H1 (cell line): ENCODE results near the gene BRD8.

Experiments used
- ATF2 ChIP-seq: IDR thresholded peaks from 2 replicates; pipeline ENCODE4 v1.6.1; 2012; ENCODE audit warnings: low read length, inconsistent platforms
- CEBPB ChIP-seq: IDR thresholded peaks from 2 replicates; pipeline ENCODE4 v1.6.1; 2012; ENCODE audit warnings: low read depth, low read length
- CTCF ChIP-seq, 3 experiments: IDR thresholded peaks; 1 replicate in 2 of 3; 2 replicates in 1 of 3; pipeline versions ENCODE4 v1.5.1 to v1.6.1; 2011; ENCODE audit warnings: low read length in 3 of 3, mild to moderate bottlenecking in 3 of 3, inconsistent platforms in 2 of 3, low read depth in 1 of 3, moderate library complexity in 1 of 3; ENCODE audit not compliant: insufficient read depth in 1 of 3; ENCODE audit errors: control extremely low read depth in 1 of 3
- EP300 ChIP-seq, 2 experiments: IDR thresholded peaks; 1 replicate in 1 of 2; 2 replicates in 1 of 2; pipeline ENCODE4 v1.6.1; 2011 to 2012; ENCODE audit warnings: low read depth in 2 of 2, low read length in 2 of 2, mild to moderate bottlenecking in 2 of 2, borderline replicate concordance in 1 of 2, inconsistent platforms in 1 of 2, moderate library complexity in 1 of 2
- EZH2 ChIP-seq: fragments of 200-600 bp; sonication (generic); IDR thresholded peaks from 2 replicates; pipeline ENCODE4 v1.7.1; 2012; ENCODE audit warnings: low read depth, mild to moderate bottlenecking, moderate library complexity, low read length, inconsistent platforms; ENCODE audit not compliant: severe bottlenecking
- HDAC6 ChIP-seq: IDR thresholded peaks from one replicate; pipeline ENCODE4 v1.7.1; 2012; ENCODE audit warnings: low read depth, mild to moderate bottlenecking, inconsistent platforms, low read length, moderate library complexity
- MAX ChIP-seq: IDR thresholded peaks from 2 replicates; pipeline ENCODE4 v1.6.1; 2012; ENCODE audit warnings: inconsistent platforms
- NRF1 ChIP-seq: IDR thresholded peaks from 2 replicates; pipeline ENCODE4 v1.6.1; 2011; ENCODE audit warnings: mild to moderate bottlenecking, low read depth, low read length, improper control_type of control experiment
- POLR2A ChIP-seq, 2 experiments: IDR thresholded peaks; 1 replicate in 1 of 2; 2 replicates in 1 of 2; pipeline ENCODE4 v1.6.1; 2011; ENCODE audit warnings: low read depth in 2 of 2, low read length in 2 of 2, mild to moderate bottlenecking in 2 of 2; ENCODE audit errors: control extremely low read depth in 1 of 2
- SUZ12 ChIP-seq: fragments of 200-600 bp; sonication (generic); IDR thresholded peaks from 2 replicates; pipeline ENCODE4 v1.6.1; 2012; ENCODE audit warnings: mild to moderate bottlenecking, inconsistent platforms, low read length, moderate library complexity, mixed read lengths
- YY1 ChIP-seq: IDR thresholded peaks from 2 replicates; pipeline ENCODE4 v1.6.1; 2011; ENCODE audit warnings: low read depth, mild to moderate bottlenecking, low read length

- no peak for TF ChIP-seq CTCF (IDR thresholded peaks at IDR 0.05; ENCODE audit: control extremely low read depth in 1 of 3, insufficient read depth in 1 of 3, low read depth in 1 of 3, low read length in 3 of 3)
- no peak for TF ChIP-seq SUZ12
- no peak for TF ChIP-seq YY1
- no peak for TF ChIP-seq POLR2A (IDR thresholded peaks at IDR 0.05; ENCODE audit: control extremely low read depth in 1 of 2, low read depth in 2 of 2, low read length in 2 of 2)
- no peak for TF ChIP-seq CEBPB
- TF ChIP-seq ATF2 = no peak
- no peak for TF ChIP-seq MAX
- TF ChIP-seq NRF1 = no peak
- no peak for TF ChIP-seq EP300 (IDR thresholded peaks at IDR 0.05; ENCODE audit: borderline replicate concordance in 1 of 2, low read depth in 2 of 2, low read length in 2 of 2)
- no peak for TF ChIP-seq HDAC6
- TF ChIP-seq EZH2 = no peak
Measured at GRCh38 chr5:138110266-138110963, 68.0 kb downstream of the BRD8 start.
